K562 (cell line): Measurements from ENCODE around the gene RPN1. TPM values are rescaled to one million over a fixed set of nuclear protein-coding genes. Genes with fewer than 3 reads are reported as not detected.

Source experiments
- CHD2 ChIP-seq: IDR thresholded peaks from 2 replicates; pipeline ENCODE4 v1.6.1; 2011; ENCODE audit warnings: low read depth, low read length
- PHTF2 ChIP-seq: fragments of 250-450 bp; sonication (Bioruptor Pico); IDR thresholded peaks from 2 replicates; pipeline ENCODE4 v1.5.0; 2021; ENCODE audit warnings: mild to moderate bottlenecking
- POLR2AphosphoS5 ChIP-seq: IDR thresholded peaks from 2 replicates; pipeline ENCODE4 v1.6.1; 2011; ENCODE audit warnings: mild to moderate bottlenecking, low read depth, low read length, moderate library complexity; ENCODE audit not compliant: control insufficient read depth, insufficient read depth
- POLR2B ChIP-seq: fragments of 450-650 bp; IDR thresholded peaks from 2 replicates; pipeline ENCODE4 v1.6.1; 2018; ENCODE audit warnings: low read depth; ENCODE audit not compliant: partially characterized antibody
- RERE ChIP-seq: sonication (generic); formaldehyde crosslinking; IDR thresholded peaks from 2 replicates; pipeline ENCODE4 v1.8.0; 2023; ENCODE audit warnings: missing genetic modification reagents, mild to moderate bottlenecking, borderline replicate concordance
- SAP30 ChIP-seq: fragments of 200-600 bp; sonication (generic); IDR thresholded peaks from 2 replicates; pipeline ENCODE4 v1.6.1; 2012; ENCODE audit warnings: borderline replicate concordance, low read depth, mild to moderate bottlenecking, moderate library complexity, low read length, control low read depth, inconsistent platforms; ENCODE audit not compliant: insufficient read depth, poor library complexity, severe bottlenecking
- STAG1 ChIP-seq: sonication (generic); formaldehyde crosslinking; IDR thresholded peaks from 2 replicates; pipeline ENCODE4 v1.5.0; 2020; ENCODE audit warnings: missing genetic modification reagents, borderline replicate concordance
- TAF1 ChIP-seq: IDR thresholded peaks from 2 replicates; pipeline ENCODE4 v1.6.1; 2011; ENCODE audit warnings: mild to moderate bottlenecking, low read length, moderate library complexity; ENCODE audit not compliant: insufficient read depth, control insufficient read depth, severe bottlenecking; ENCODE audit errors: extremely low read depth
- TAF15 ChIP-seq: fragments of 200-400 bp; formaldehyde crosslinking; IDR thresholded peaks from 2 replicates; pipeline ENCODE4 v1.6.1; 2017; ENCODE audit warnings: mild to moderate bottlenecking, low read depth, low read length, moderate library complexity
- ZBED1 ChIP-seq: IDR thresholded peaks from 2 replicates; pipeline ENCODE4 v1.6.1; 2014
- ZC3H4 ChIP-seq: sonication (generic); formaldehyde crosslinking; IDR thresholded peaks from 2 replicates; pipeline ENCODE4 v1.9.0; 2021; ENCODE audit warnings: missing genetic modification reagents, borderline replicate concordance
- ZNF23 ChIP-seq: fragments of 250-450 bp; sonication (Bioruptor Pico); IDR thresholded peaks from 2 replicates; pipeline ENCODE4 v1.4.0; 2020; ENCODE audit warnings: mild to moderate bottlenecking
- ZZZ3 ChIP-seq: fragments of 450-650 bp; IDR thresholded peaks from 2 replicates; pipeline ENCODE4 v1.6.1; 2016; ENCODE audit warnings: antibody characterized with exemption, mild to moderate bottlenecking, moderate library complexity
- polyA plus RNA-seq, 8 experiments: library from polyadenylated mRNA; depleted of rRNA in 4 of 8; stranded (reverse) in 5 of 8; unstranded in 3 of 8; fragments of >200 nt; fragmentation: Nextera tagmentation in 2 of 8; fragmentation: Illumina TruSeq in 1 of 8; extraction: Ambion mirVana in 2 of 8; extraction: Trizol in 1 of 8; gene quantifications; 2 replicates each; pipeline versions ENCODE4 v1.2.1 to v1.2.3, GENCODE V29; 2011 to 2014; ENCODE audit warnings: inconsistent platforms in 1 of 8, missing spikeins in 1 of 8
- total RNA-seq, 7 experiments: library from RNA; depleted of rRNA in 6 of 7; stranded (reverse); fragments of >200 nt in 6 of 7; fragmentation: Illumina TruSeq in 2 of 7; extraction: Trizol in 2 of 7; gene quantifications; 2 replicates each; pipeline versions ENCODE4 v1.2.1 to v1.2.3, GENCODE V29; 2011 to 2021; ENCODE audit warnings: low replicate concordance in 1 of 7
- TF ChIP-seq, protein P1 (sequence below): IDR thresholded peaks from 2 replicates; pipeline ENCODE4 v1.6.1; 2012; ENCODE audit warnings: low read depth, low read length, improper control_type of control experiment, borderline replicate concordance

RPN1 gene
- total and polyA plus RNA-seq, 9 of the 15 experiments (the other 6 are each of a cell fraction or from before 2014, with no cell fraction given) = 39.5 to 300 (median 148) TPM

GRCh38 chr3:128650096-128651050 lies at the start of gene RPN1 (continued):
- TF ChIP-seq ZC3H4 = peak; percentile 94
- peak; percentile 30; the same call in 1 of the 2 replicates for TF ChIP-seq STAG1 (CRISPR knock-in tag)
- peak; percentile 91 for TF ChIP-seq TAF1
- TF ChIP-seq ZNF23 (CRISPR knock-in tag) = no peak
- TF ChIP-seq POLR2B = peak; percentile 77
- no peak for TF ChIP-seq ZBED1
- peak; percentile 84 for TF ChIP-seq POLR2AphosphoS5
- TF ChIP-seq CHD2 = no peak
- TF ChIP-seq TAF15 = no peak
- no peak for TF ChIP-seq RERE (CRISPR knock-in tag)
- TF ChIP-seq ZZZ3 = no peak
- TF ChIP-seq, protein P1, sequence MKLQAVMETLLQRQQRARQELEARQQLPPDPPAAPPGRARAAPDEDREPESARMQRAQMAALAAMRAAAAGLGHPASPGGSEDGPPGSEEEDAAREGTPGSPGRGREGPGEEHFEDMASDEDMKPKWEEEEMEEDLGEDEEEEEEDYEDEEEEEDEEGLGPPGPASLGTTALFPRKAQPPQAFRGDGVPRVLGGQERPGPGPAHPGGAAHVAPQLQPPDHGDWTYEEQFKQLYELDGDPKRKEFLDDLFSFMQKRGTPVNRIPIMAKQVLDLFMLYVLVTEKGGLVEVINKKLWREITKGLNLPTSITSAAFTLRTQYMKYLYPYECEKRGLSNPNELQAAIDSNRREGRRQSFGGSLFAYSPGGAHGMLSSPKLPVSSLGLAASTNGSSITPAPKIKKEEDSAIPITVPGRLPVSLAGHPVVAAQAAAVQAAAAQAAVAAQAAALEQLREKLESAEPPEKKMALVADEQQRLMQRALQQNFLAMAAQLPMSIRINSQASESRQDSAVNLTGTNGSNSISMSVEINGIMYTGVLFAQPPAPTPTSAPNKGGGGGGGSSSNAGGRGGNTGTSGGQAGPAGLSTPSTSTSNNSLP = no peak
- peak; percentile 66 for TF ChIP-seq SAP30
- no peak for TF ChIP-seq PHTF2 (CRISPR knock-in tag)
